GM19043 (cell line): ENCODE results near the gene HNRNPR.
"Not testable (repeated sequence)": the region's sequence is repeated elsewhere in the genome, so short reads cannot be mapped to it uniquely, and the experiment has no call there.

Experiments
- ATAC-seq: cut with Tn5 transposase; IDR thresholded peaks from one replicate; pipeline ENCODE4 v1.9.1; 2021; ENCODE audit warnings: low read depth; ENCODE audit not compliant: unreplicated experiment

The HNRNPR gene

DNA sequence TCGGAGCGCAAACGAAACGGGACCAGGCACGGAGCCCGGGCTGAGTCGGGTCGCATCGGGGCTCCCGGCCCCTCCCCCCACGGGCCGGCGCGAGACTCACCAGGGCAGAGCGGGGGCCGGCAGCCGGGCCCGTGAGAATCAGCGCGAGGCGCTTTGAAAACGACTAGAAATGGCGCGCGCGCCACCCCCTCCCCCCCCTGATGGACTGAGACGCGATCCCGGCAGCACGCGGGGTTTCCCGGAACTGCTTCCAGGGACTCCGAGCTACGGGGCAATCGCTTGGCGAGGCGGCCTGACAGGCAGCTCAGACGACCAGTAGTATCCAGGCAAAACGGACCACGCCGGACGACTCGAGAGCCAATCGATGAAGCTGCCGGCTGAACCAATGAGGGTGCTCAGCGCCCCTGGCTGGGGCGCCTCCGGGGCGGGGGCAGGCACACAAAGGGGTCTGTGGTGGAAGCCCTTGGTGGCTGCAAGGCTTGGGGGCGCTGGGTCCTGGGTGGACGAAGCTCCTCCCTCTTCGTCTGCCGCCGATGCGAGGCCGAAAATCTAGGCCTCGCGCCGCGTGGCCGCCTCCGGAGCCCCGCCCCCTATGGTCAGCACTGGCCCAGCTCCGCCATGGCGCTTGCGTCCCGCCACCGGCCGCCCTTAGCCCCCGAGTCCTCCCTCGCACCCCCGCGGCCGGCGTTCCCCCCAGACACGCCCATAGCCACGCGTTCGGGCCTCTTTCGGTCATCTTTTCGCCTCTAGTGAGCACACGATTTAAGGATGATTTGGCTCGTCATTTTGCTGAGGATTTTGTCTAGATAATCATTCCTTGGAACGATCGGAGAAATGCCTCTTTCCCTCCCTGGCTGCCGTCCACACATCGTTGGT is at the start of gene HNRNPR:
TSS of gene HNRNPR (minus strand) at position 174 of the 876 bp plus-strand sequence. CDS start 3,276 bp downstream, outside the sequence.
- ATAC-seq = peak; percentile 98

GRCh38 chr1:23393706-23394105 is 49.6 kb upstream of the HNRNPR start:
- ATAC-seq = no peak

DNA sequence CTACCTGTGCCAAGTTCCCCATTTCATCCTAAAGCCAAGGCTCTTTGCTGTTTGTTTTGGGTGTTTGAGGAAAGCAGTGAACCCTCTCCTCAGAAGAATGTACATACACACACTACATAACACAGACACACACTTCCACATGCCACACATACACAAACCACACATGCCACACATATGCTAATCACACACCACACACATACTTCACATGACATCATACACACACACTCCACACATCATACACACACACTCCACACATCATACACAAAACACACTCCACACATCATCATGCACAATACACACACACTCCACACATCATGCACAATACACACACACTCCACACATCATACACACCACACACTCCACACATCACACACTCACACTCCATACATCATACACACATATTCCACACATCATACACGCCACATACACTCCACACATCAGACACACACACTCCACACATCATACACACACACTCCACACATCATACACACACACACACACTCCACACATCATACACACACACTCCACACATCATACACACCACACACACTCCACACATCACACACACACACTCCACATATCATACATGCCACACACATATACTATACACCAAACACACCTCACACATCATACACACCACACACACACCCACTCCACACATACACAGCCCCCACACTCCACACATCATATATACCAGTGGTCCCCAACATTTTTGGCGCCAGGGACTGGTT is 48.2 kb upstream of the HNRNPR start:
- no peak for ATAC-seq

DNA sequence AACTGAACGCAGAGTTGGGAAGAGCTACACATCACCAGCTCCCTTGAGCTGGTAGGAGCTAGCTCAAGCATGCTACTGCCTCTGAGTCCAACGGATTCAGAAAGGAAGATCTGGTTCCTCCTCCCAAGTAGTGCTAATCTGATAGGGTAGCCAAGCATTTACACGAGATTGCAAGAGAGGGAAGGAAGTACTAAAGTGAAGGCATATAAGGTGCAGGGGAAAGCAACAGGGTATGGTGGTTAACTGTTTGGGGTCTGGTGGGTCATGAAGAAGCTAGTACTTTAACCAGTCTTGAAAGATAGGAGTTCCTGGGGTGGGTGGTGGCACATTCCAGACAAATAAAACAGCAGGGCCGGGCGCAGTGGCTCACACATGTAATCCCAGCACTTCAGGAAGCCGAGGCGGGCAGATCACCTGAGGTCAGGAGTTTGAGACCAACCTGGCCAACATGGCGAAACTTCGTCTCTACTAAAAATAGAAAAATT is 45.8 kb upstream of the HNRNPR start:
- ATAC-seq = no peak

DNA sequence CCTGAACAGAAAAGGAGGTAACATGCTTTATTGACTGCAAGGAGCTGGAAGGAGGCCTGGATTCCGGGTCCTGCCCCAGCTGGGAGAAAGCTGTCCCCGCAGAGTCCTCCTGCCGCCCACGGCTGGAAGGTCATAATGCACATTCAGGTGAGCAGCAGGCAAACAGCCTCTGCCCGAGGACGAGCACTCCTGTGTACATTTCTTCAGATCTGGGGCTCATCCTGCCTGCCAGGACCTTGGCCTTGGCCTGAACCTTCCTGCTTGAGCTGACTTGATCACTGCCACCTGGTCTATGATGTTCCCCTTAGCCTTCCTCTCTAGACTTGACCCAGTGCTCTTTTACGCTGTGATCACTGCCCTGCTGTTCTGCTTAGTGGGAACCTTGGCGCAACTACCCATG is 43.4 kb upstream of the HNRNPR start:
- no peak for ATAC-seq

GRCh38 chr1:23385119-23385621 is 41.1 kb upstream of the HNRNPR start:
- ATAC-seq = no peak

DNA sequence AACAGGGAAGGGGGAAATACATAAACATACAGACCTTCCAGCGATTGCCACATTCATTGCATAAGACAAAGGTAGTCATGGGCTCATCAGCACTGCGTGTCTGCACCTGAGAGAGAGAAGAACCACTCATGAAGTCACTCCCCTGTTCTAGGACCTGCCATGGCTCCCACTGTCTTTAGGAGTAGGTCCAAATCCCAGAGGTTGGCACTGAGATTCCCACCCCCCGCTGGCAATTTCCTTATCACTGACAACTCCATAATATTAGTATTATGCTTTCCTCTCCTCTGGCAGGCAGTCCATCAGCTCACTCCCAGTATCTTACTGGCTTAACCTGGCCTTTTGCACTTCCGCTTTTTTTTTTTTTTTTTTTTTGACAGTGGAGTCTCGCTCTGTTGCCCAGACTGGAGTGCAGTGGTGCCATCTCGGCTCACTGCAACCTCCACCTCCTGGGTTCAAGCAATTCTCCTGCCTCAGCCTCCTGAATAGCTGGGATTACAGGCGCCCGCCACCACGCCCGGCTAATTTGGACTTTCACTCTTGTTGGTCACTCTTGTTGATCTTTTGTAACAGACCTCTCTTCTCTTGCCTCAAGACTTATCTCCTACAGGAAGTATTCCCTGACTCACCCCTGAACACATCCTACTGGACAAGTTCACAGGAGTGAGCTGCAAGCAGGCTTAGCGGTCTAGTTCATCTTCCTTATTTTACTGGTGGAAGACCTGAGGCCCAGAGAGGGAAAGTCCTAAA is 40.4 kb upstream of the HNRNPR start:
- no peak for ATAC-seq

DNA sequence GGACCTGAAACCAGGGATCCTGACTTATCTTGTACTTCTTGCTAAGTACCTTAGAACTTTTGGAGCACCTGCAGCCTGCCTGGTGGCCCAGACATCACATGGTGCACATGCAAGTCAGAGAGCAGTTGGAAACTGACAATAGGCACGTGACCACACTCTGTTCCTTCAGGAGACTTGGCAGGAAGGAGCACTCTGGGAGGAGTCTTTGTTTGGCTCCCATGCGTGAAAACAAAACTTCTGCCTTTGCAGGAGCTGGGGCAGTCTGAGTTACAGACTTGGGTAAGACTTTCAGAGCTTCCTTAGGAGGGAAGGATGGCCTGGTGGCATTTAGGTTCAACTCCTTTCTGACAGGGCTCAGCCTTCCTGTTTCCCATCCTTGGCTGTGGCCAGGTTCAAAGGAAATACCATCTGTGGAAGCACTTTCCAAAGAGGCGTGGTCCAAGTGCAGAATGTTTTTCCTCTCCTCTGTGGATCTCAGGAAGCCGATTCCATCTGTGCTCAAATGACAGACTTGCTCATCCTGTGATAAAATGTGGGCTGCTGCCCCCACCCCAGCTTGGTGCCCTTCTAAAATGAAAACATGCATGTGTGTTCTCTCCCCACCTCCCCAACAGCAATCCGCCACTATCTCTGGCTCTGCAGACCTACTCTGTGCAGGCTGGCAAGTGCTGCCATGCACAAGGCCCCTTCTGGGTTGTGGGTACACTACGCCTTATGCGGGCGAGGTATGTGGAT is 39.7 kb upstream of the HNRNPR start:
- no peak for ATAC-seq

- ATAC-seq = no peak
These were observed 37.3 kb upstream of the HNRNPR start for GRCh38 chr1:23381233-23381885.

DNA sequence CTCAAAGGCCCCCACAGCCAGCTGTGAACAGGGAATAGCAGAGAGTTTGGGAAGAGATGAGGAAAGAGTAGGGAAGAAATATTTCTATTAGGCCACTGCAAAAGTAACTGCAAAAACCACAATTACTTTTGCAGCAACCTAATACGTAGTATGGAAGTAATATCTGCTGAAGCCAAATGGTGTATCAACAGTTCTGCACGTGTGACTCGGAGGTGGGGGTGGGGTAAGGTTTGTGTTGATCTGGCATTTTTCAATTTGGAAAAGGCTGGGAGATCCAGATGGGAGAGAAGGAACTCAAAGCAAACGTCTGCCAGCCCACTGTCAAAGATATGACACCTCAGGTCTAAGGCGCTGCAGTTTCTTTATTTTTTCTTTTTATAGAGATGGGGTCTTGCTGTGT is 36.6 kb upstream of the HNRNPR start:
- ATAC-seq = no peak

GRCh38 chr1:23380236-23380635 is 36.2 kb upstream of the HNRNPR start:
- not testable (repeated sequence) for ATAC-seq

DNA sequence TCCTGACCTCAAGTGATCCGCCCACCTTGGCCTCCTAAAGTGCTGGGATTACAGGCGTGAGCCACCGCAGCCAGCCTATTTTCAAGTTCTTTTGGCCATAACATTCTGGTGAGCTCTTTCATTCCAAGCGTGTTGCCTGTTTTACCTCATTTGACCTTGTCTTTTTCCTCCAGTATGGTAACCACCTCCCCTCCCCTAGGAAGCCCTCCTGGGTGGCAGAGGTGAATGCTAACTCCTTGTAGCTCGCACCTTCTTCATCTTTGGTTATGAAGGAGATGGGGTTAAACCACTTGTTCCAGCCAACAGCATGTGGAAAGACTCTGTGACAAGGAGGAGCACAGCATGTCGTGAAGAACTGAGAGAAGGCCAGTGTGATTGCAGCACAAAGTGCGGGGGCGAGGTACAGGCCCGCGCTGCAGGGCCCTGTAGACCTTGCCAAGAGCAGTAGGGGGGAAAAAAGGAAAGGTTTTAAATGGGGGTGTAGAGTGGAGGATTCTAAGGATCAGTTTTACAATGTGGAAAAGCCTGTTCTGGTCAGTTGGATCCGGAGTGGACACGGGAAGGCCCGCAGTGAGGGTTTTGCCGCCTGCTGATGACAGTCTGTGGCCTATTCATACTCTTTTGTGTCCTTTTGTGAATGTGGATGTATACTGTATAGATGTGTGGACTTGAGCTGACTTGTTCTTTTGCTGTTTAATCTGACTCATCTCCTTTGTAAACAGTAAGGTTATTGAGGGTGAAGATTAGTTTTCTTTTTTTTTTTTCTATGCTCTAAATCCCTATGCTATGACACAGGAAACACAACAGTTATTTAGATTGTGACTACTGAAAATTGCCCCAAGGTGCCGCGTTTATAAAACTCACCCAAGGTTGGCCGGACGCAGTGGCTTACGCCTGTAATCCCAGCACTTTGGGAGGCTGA is 33.1 kb upstream of the HNRNPR start:
- no peak for ATAC-seq

- not testable (repeated sequence) for ATAC-seq
These were observed 30.1 kb upstream of the HNRNPR start for GRCh38 chr1:23374079-23374735.

DNA sequence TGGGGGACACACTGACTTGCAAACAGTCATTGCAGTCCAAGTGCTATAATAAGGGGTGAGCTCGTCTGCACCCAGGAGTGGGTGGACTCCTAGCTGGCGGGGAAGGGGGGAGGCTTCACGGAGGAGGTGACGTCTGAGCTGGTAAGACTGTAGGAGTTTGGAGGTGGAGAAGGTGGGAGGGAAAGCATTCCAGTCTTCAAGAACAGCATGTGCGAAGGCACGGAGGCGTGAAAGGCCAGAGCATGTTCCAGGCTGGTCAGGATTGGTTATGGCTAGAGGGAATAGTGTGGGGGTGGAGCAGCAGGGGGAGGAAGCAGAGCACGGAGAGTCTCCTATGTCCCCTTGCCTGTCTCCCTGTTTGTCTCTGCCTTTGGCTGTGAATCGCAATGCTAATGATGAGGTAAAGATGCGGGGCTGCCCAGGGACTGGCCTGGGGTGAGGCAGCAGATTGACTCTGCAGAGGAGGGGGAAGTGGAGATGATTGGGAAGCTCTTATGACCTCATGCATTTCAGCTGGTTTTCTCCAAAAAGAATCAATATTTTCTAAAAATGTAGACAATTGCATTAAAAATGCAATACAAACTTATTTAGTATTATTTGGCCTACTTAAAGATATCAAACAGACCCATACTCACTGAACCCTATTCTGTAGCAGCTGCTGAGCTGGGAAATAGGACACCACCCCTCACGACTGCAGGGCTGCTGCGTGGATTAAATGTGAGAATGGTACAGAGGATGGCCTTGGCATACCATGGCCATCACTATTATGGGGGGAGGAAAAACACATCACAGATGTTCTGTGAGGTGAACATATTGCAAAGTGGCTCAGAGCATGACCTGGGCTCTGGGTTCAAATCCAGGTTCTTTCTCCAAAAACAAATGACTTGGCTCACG is 28.1 kb upstream of the HNRNPR start:
- ATAC-seq = no peak

- ATAC-seq = no peak
These were observed 26.9 kb upstream of the HNRNPR start for GRCh38 chr1:23370709-23371584.

DNA sequence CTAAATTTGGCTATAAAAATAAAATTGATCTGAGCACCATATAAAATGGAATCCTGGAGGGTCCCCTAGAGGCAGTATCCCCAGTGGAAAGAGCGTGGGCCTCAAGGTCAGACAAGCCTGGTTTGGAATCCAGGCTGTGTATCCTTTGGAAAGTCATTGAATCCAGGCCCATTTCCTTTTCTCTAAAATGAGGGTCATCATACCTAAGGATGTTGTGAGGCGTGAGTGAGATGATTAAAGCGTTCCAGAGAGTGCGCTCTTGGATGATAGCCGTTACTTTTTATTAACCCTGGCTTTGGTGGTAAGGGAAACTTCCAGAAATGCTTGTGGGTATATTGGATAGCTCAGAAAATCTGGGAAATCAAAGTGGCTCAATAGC is 26.2 kb upstream of the HNRNPR start:
- no peak for ATAC-seq
